ENCODE results near the gene FECH.

DNA sequence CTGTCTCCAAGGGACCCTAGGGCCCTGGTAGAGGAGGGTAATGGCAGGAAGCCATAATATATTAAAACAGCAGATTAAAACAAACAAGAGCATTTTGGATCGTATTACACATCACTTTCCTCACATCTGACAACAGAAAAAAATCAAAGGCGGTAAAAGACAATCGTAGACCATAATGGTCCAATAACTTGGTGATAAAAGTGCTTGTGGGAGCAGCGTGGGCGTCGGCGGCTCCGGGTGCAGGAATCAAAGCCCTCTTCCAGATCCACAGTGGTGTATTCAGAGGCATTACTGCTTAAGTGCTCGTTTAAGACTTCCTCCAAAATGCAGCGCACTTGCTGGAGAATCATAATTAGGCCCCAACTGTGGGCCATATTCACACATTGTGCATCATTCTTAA lies 68.0 kb downstream of the FECH start:
- TF ChIP-seq, protein P1, sequence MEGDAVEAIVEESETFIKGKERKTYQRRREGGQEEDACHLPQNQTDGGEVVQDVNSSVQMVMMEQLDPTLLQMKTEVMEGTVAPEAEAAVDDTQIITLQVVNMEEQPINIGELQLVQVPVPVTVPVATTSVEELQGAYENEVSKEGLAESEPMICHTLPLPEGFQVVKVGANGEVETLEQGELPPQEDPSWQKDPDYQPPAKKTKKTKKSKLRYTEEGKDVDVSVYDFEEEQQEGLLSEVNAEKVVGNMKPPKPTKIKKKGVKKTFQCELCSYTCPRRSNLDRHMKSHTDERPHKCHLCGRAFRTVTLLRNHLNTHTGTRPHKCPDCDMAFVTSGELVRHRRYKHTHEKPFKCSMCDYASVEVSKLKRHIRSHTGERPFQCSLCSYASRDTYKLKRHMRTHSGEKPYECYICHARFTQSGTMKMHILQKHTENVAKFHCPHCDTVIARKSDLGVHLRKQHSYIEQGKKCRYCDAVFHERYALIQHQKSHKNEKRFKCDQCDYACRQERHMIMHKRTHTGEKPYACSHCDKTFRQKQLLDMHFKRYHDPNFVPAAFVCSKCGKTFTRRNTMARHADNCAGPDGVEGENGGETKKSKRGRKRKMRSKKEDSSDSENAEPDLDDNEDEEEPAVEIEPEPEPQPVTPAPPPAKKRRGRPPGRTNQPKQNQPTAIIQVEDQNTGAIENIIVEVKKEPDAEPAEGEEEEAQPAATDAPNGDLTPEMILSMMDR (IDR thresholded peaks at IDR 0.05; ENCODE audit: low read length), result no peak
- no peak for TF ChIP-seq EZH2 (IDR thresholded peaks at IDR 0.05; ENCODE audit: borderline replicate concordance, low read length)

All from OCI-LY1 (cell line).